GM13976 (cell line): ENCODE measurements around the gene NKX6-2.
"Not testable (repeated sequence)": the region's sequence is repeated elsewhere in the genome, so short reads cannot be mapped to it uniquely, and the experiment has no call there.

Experiments used
- DNase-seq: peaks from one replicate; pipeline ENCODE4 v3.0.0; 2012; ENCODE audit warnings: low spot score
- in situ Hi-C: fragments of 300-500 bp; cut with MboI; formaldehyde crosslinking; loops from one replicate; pipeline ENCODE4 v1.12.0; 2022; ENCODE audit warnings: low sequenced_read_pairs, mixed read lengths, inconsistent platforms; ENCODE audit not compliant: unreplicated experiment
- TF ChIP-seq, protein P1 (sequence below): IDR thresholded peaks from 2 replicates; pipeline ENCODE4 v1.5.1; 2012; ENCODE audit warnings: borderline replicate concordance, mild to moderate bottlenecking; ENCODE audit not compliant: insufficient read depth; ENCODE audit errors: extremely low read depth, missing control alignments, control extremely low read depth

Gene NKX6-2

DNA sequence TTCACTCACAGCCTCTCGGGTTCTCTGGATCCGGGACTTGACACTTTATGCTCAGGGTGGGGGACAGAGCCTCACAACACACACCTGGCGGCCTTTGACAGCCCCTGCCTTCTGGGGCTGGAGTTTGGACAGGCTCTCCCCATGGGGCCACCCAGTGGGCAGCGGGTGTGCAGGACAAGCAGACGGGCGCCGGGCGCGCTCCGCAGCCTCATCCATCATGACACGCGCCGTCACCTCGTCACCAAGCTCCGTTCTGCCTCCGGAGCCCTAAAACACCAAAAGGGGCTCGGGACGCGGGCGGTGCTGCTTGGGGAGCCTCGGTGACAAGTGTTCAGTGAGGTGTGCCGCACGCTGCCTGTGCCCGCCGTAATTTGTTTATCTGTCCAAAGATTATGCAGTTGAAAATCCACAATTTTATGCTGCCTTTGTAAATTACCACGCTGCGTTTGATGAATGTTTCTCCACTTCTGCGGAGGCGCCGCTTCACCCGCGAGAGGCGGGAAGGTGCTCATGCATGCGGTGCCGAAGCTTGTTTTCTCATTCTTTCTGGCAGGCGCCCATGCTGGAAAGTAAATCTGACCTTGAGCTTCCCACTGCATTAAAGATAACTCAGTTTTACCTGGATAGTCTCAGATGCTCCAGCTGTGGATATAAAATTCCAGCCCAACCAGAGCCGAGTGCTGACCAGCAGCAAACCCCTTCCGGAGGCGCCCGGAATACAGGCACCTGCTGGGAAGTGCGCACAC is 6.2 kb downstream of the NKX6-2 start:
- DNase-seq = no peak
- TF ChIP-seq, protein P1, sequence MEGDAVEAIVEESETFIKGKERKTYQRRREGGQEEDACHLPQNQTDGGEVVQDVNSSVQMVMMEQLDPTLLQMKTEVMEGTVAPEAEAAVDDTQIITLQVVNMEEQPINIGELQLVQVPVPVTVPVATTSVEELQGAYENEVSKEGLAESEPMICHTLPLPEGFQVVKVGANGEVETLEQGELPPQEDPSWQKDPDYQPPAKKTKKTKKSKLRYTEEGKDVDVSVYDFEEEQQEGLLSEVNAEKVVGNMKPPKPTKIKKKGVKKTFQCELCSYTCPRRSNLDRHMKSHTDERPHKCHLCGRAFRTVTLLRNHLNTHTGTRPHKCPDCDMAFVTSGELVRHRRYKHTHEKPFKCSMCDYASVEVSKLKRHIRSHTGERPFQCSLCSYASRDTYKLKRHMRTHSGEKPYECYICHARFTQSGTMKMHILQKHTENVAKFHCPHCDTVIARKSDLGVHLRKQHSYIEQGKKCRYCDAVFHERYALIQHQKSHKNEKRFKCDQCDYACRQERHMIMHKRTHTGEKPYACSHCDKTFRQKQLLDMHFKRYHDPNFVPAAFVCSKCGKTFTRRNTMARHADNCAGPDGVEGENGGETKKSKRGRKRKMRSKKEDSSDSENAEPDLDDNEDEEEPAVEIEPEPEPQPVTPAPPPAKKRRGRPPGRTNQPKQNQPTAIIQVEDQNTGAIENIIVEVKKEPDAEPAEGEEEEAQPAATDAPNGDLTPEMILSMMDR = no peak
- in situ Hi-C loops = no loop called here

DNA sequence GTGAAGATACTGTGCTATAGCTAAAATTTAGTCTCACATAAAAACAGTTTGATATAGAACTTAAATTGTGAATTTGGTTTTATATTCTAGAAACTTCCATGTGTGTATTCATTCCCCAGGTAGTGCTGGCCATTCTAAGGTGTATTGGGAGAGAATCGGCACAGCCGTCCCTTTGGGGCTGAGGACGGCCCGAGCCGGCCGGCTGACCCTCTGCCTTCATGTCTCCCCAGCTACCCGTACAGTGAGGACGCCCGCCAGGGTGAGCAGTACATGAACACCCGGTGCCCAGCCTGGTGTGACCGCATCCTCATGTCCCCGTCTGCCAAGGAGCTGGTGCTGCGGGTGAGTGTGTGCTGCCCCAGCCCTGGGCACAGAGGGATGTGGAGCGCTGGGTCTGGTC is 8.5 kb downstream of the NKX6-2 start:
- in situ Hi-C loops = no loop called here
- DNase-seq = no peak
- TF ChIP-seq, protein P1 = no peak

DNA sequence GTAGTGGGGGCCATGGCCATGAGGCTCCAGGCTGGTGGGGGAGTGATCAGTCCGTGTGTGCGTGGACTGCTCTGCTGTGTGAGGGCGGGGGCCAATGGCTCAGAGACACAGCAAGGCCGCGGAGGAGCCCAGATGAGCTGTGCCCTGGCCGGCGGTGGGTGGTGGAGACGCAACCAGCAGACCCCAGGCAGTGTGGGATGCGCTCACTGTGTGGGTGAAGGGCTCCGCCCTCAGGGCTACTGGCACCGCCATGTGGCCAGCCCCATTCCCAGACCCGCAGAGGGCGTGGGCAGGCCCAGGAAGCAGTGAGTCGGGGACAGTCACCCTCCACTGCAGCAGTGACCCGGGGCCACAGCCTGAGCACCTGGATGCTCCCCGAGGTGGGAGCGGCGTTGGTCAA is 9.1 kb downstream of the NKX6-2 start:
- in situ Hi-C loops = no loop called here
- DNase-seq = no peak
- TF ChIP-seq, protein P1 = no peak

DNA sequence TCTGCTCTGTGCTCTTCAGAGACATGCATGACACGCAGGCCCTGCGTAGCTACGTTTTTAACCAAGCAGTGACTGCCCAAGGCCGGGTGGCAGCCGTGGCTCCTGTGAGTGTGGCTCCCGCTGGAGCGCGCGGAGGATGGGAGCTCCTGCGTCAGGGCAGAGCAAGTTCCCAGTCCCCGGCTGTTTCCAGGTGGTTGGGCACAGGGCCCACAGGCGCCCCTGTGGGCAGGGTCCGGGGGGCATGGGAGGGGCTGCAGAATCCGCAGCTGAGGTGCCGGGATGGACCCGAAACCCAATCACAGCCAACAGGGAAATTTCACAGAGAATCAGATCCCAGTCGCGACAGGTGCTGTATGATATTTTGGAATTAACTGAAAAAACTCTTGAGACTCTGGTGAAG is 9.8 kb downstream of the NKX6-2 start:
- TF ChIP-seq, protein P1 = no peak
- in situ Hi-C loops = no loop called here
- no peak for DNase-seq

DNA sequence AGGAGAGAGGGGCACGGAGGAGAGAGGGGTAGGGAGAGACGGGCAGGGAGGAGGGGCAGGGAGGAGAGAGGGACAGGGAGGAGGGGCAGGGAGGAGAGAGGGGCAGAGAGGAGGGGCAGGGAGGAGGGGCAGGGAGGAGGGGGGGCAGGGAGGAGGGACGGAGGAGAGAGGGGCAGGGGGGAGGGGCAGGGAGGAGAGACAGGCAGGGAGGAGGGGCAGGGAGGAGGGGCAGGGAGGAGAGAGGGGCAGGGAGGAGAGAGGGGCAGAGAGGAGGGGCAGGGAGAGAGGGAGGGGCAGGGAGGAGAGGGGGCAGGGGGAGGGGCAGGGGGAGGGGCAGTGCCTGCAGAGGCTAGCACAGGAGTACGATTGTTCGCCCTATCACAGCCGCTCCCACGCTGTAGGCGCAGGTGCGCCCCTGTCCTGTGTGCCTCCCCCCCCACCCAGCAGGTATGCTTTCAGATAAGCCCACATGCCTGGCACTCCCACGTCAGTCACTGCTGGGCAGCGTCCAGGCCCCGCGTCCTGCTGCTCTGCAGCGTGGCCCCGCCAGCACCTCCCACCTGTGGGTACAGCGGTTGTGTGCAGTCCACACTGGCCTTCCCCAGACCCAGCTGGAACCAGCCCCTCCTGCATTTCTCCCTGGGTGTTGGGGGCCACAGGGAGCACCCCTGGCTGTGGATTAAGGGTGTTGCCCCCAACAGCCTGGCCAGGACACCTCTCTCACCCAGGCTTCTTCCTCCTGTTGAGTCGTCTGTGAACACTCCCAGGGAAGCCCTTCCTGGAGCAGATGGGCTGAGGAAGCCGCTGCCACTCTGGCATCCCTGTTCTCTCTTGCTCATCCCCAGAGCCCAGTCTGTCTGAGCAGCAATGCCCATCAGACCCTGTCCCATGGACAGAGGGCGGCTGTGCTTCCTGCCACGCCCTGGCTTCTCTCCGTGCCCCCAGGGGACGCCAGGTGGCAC is 10.8 kb downstream of the NKX6-2 start:
- in situ Hi-C loops = no loop called here
- TF ChIP-seq, protein P1 = no peak
- DNase-seq = no peak

DNA sequence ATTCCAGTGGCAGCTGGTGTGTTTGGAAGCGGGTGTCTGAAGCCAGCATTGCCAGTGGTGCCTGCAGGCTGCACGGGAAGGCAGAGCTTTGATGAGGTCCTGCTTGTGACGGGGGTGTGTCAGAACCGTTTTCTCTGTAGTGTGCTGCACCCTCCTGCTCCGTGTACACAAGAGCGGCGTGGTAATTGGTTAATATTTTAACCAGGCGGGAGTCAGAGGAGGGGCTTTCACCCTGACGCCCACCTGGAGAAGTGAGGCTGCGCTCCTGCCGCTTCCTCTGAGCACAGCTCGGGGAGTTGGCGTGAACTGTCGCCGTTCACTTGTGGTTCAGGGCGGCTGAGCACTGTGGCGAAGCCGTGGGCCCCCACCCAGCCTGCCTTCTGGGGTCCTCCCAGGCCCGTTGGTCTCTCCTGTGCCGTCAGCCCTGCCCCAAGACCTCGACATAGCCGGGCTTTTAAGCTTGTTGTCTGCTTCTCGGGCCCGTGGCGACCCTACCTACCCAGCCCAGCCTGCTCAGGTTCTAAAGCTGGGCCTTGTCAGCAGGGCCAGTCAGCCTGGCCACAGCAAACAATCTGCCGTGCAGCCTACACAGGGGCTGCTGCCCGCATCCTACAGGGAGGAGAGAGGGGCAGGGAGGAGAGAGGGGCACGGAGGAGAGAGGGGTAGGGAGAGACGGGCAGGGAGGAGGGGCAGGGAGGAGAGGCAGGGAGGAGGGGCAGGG is 11.6 kb downstream of the NKX6-2 start:
- TF ChIP-seq, protein P1 = no peak
- in situ Hi-C loops = no loop called here
- DNase-seq = no peak

DNA sequence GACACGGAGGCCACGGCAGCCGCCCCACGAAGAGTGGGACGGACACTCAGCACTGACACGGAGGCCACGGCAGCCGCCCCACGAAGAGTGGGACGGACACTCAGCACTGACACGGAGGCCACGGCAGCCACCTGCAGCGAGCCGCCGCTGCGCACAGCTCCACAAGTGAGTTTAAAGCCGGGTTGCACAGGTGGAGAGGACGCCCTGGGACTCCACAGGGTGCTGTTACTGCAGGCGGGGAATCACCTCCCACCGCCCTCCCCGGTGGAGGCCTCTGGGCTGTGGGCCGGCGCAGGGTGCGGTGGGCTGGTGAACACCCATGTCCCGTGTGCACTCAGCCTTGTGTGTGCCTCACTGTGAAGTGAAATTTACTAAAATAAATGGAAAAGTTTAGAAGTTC is 13.1 kb downstream of the NKX6-2 start:
- DNase-seq, in situ Hi-C loops: not testable (repeated sequence)
